DND-41 (cell line): ENCODE measurements around the gene USP4.

Source experiments
- EZH2 ChIP-seq: IDR thresholded peaks from 3 replicates; pipeline ENCODE4 v1.6.1; 2012; ENCODE audit warnings: borderline replicate concordance, low read depth, mild to moderate bottlenecking, moderate library complexity, low read length, inconsistent platforms; ENCODE audit not compliant: severe bottlenecking
- TF ChIP-seq, protein P1 (sequence below): IDR thresholded peaks from 2 replicates; pipeline ENCODE4 v1.5.1; 2012; ENCODE audit warnings: borderline replicate concordance, low read length, moderate library complexity, mild to moderate bottlenecking; ENCODE audit not compliant: poor library complexity, severe bottlenecking; ENCODE audit errors: extremely low read depth

DNA sequence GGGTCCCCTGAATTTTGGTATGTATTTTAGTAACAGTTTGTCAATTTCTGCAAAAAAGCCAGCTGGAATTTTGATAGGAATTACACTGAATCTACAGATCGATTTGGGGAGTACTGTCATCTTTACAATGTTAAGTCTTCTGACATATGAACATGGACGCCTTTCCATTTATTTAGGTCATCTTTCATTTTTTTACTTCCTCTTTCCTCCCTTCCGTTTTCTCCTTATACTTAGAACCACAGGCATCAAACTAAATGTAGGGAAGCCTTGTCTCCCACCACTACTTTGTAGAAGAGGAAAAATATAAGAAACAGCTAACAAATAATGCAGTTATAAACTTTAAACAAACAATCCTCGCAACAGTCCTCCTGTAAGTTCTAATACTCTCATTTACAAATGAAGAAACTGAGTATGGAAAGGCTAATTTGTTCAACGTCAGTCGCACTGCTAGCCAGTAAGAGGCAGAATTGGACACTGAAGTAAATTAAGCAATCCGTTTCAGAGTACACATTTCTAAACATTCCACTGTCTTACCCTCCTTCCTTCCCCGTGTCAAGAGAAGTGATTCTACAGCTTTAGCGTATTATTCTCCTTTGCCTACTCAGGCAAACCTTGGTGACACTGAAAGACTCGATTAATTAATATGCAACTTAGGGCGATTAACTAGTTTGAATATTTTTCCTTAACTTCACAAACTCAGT, 46.4 kb upstream of the USP4 start:
- TF ChIP-seq, protein P1, sequence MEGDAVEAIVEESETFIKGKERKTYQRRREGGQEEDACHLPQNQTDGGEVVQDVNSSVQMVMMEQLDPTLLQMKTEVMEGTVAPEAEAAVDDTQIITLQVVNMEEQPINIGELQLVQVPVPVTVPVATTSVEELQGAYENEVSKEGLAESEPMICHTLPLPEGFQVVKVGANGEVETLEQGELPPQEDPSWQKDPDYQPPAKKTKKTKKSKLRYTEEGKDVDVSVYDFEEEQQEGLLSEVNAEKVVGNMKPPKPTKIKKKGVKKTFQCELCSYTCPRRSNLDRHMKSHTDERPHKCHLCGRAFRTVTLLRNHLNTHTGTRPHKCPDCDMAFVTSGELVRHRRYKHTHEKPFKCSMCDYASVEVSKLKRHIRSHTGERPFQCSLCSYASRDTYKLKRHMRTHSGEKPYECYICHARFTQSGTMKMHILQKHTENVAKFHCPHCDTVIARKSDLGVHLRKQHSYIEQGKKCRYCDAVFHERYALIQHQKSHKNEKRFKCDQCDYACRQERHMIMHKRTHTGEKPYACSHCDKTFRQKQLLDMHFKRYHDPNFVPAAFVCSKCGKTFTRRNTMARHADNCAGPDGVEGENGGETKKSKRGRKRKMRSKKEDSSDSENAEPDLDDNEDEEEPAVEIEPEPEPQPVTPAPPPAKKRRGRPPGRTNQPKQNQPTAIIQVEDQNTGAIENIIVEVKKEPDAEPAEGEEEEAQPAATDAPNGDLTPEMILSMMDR, result no peak
- no peak for TF ChIP-seq EZH2
